ENCODE results near the gene RPAP3. TPM values are rescaled to one million over a fixed set of nuclear protein-coding genes. Genes with fewer than 3 reads are reported as not detected.

The RPAP3 gene
- polyA plus RNA-seq, 3 donors: 40.5 to 58.0 (median 40.8) TPM

DNA sequence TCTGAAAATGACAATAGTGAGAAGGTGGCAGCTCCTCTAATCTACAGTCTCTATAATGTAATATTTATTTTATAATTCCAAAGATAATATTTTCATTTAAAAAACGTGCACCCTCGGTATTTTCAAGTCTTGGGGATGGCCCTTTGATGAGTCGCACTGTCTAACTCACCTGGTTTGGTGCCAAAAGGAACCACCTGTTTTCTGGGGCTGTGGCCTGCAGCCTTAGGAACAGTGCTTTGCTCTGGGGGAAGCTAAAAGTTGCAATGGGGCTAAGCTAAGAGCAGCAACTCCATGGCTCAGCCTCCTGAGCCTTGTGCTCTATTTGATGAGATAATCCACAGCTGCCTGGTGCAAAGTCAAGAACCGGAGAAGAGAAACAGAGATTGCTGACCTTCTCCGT lies 25.9 kb upstream of the RPAP3 start:
- DNase-seq (ENCODE audit: extremely low read depth in 1 of 11, low read depth in 9 of 11, low spot score in 4 of 11): no peak

DNA sequence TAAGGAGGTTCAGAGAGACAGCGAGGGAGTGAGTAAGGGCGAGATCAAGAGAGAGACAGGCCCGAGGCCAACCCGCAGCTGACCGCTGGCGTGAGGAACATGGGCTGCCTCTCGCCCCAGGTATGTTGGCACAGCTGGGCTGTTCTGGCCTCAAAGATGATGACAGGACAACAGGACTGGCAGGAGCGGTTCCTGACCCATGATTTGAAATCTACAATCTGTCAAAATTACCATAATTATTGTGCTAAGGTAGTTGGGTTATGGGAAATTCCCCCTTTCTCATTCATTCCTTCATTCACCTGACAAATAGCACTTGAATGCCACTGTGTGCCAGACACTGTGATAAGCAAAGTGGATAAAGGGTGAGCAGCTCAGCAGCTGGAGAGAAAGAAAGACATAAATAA lies 24.5 kb upstream of the RPAP3 start:
- DNase-seq (ENCODE audit: extremely low read depth in 1 of 11, low read depth in 9 of 11, low spot score in 4 of 11): no peak

DNA sequence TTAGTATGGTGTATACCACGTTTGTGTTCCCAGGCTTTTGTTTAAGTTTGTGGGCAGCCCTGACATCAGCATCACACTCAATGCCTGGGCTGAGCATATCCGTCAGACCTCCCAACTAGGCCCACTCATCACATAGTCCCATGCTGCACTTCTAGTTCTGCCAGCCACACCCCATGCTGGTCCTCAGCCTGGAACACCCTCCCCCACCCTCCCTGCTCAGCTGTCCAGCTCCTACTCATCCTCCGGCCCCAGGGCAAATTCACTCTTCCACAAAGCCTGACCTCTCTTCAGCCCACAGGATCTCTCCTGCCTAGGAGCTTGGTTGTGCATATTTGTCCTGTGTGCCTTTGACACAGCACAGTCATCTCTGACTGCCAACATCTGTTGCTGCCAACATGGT lies 23.4 kb upstream of the RPAP3 start:
- no peak for DNase-seq (ENCODE audit: extremely low read depth in 1 of 11, low read depth in 9 of 11, low spot score in 4 of 11)

DNA sequence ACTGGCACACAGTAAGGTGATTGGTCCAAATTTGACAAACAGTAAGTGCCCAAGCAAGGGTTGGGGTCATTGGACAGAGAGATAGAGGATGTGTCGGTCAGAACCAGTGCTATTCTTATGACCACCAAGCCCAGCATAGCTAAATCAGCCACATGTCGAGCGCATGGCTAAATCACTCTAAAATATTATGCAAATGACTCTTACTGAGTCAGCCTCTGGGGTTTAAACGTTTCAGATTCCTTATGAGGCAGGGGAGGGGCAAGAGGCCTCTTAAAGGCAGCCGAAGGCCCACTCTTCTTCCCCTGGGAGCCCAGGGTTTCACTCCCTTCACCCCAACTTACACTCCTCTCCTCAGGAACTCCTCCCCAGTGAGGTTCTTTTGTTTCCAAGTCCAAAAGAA lies 20.1 kb upstream of the RPAP3 start:
- no peak for DNase-seq (ENCODE audit: extremely low read depth in 1 of 11, low read depth in 9 of 11, low spot score in 4 of 11)

DNA sequence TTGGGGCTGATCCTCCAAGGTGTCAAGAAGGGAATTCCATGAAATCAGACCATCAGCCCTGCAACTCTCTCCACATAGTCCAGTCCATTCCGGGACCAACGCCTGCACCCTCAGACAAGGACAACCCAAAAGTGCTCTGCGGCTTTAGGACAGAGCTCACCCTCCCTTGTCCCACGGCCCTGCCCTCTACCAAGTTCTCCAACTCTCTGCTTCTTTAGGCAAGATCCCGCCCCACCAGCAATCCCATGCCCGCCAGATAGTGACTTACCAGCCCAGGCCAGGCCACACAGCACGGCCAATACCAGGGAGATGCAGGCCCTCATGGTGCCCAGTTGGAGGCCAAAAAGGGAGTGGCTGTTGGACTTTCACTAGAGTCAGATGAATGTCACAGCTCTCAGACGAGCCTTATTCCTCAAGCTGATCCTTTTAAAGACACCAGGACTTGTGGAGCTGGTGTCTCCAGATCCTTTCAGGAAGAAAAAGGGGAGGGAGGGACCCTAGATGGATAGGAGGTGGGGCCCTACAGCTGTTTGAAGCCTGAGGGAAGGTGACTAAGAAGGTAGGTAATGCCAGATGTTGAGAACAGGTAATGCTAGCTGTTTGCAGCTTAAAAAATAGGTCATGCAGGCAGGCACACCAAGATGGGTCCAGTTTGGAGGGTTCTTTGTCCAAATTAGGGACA lies 19.4 kb upstream of the RPAP3 start, which contains the start of gene ENDOU:
ENDOU (minus strand) TSS at position 400 of the 682 bp plus-strand sequence; CDS start at position 323, 77 bp downstream.
- DNase-seq (ENCODE audit: extremely low read depth in 1 of 11, low read depth in 9 of 11, low spot score in 4 of 11): no peak

DNA sequence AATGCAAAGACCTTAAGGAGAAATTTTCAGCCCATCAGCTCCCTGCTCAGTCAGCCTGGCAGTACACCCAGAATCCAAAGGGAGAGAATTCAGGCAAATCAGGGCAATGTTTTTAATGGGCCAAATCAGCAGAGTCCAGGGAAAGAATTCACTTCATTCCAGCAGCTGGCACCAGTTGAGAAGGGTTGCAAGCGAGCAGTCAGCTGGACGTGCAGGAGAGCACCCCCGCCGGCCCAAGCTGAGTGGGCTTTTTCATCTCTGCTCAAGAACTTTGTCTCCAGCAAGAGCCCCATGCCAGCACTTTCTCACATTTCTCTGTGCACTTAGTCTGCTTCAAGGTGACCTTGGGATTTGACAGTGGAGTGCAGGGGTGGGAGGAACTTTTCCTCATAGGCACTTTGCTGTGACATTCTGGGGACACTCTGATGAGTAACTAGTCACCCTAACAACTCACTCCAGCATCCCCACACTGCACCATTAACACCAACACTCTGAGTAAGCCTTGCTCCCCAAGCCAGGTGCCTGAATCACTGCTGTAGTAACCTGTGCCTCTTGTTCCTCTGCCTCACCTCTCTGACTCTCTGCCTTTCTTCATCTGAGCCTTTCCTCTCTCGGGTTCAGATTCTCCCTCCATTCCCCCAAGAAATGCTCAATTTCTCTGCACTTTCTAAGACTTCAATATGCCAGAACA lies 17.3 kb upstream of the RPAP3 start:
- no peak for DNase-seq (ENCODE audit: extremely low read depth in 1 of 11, low read depth in 9 of 11, low spot score in 4 of 11)

DNA sequence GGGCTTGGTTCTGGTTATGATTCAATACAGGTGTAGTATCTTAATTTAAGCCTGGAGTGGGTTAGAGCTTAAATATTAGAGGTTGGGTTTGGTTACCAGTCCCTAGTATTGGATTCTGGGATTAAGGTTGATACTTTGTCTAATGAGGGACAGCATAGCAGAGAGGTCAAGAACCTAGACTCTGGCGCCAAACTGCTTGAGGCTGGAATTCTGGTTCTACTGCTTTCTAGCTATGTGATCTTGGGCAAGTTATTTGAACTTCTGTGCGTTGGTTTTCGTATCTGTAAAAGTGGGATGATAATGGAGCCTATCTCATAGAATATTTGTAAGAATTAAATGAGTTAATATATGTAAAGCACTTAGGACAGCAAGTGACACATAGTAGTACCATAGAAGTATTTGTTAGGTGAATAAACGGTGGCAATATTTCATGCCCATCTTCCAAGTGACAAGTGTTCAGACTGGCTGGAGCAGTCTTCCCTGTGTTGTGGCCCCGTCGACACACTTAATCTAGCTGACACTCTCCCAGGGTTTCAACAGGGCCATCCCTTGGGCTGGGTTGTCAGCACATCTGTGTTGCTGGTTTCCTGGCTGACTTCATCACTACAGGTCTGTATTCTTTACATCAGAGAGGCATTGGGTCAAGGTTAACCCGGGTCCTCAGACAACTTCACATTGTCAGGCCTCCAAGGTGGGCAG lies 16.5 kb upstream of the RPAP3 start:
- DNase-seq (ENCODE audit: extremely low read depth in 1 of 11, low read depth in 9 of 11, low spot score in 4 of 11): no peak

DNA sequence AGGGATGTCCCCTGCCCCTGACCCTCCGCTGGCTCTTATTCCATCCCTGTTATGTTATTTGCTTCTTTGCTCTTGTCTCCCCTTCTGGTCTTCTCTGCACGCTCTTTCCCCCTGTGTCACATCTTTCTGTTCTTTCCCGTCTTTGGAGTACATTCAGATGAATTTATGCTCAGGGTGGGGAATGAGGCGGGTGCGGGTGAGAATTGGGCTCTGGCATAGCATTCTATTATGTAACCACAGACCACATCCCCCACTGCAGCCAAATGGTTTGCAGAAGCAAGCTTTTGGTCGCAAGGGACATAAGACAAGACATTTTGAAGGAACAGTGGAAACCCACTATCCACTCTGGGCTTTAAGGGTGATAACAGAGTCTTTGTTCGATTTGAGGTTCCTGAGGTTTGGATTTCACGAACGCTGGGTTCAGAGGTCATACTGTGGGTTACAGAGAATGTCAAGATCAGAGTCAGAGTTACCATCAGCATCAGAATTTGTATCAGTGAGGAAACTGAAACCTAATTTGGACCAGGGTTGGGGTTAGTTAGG lies 15.7 kb upstream of the RPAP3 start:
- DNase-seq (ENCODE audit: extremely low read depth in 1 of 11, low read depth in 9 of 11, low spot score in 4 of 11): no peak

DNA sequence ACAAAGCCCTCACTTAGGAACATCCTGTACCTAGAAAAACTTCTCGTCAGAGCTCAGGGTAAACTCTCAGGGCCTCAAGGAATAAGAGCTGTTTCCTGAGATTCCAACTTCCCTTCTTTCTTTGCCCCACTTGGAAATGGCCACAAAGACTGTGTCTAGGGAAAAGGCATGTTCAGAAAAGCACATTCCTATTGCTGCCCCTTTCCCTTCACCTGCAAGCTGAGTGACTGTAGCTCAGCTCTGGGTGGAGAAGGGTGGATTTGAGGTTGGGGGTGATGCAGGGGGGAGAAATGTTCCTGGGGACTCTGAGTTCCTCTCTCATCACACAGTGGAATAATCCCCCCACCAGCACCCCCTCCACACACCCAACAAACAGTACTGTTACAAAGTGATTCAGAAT lies 12.7 kb upstream of the RPAP3 start:
- DNase-seq (ENCODE audit: extremely low read depth in 1 of 11, low read depth in 9 of 11, low spot score in 4 of 11): no peak

DNA sequence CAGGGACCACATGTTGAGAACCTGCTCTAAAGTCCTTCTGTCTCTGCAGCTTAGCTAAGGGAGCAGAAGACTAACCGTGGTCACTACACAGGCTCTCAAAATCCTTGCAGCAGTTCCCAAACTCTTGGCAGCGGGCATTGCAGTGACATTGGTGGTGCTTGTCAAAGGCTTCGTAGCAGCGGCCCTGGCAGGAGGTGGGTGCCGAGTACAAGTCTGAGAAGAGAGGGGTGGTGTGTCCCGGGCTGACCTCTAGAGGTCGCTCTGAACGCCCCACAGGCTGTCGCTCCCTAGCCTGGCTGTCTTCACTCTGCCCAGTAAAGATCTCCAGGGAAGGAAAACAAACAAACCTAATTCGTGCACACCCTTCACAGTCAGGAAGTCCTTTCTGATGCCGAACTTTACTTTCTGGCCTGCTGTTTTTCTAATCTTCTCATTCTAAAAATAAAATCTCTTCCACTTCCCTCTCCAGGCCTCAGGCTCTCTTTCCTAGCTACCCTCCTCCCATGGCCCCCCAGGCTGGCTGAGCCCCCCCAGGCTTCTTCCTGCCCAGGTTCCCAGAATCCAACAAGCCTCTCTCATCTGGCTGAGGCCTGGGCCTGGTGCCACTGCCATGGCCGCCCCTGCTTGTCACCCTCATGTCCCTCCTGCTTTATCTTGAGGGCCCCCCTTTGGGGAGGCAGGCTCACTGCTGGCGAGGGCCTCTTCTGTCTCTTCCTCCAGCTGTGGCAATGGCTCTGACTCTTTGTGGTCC lies 11.8 kb upstream of the RPAP3 start:
- DNase-seq (ENCODE audit: extremely low read depth in 1 of 11, low read depth in 9 of 11, low spot score in 4 of 11): peak in 7 of 11 donors; percentile 61 to 78 (median 76)

DNA sequence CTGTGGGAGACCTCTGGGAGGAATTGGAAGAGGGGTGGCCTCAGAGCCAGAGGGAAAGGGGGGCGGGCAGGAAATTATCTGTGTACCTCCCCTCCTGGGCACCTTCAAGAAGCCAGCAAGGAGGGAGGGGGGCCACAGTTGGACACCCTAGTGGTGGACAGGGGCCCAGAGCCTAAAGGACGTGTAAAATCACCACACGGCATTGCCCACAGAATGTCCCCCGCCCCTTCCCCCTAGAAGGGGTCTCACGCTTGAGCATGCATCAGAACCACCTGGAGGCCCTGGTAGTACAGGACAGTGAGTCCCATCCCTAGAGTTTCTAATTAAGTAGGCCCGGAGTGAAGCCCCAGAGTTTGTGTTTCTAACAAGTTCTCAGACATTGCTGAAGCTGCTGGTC lies 11.2 kb upstream of the RPAP3 start:
- no peak for DNase-seq (ENCODE audit: extremely low read depth in 1 of 11, low read depth in 9 of 11, low spot score in 4 of 11)

DNA sequence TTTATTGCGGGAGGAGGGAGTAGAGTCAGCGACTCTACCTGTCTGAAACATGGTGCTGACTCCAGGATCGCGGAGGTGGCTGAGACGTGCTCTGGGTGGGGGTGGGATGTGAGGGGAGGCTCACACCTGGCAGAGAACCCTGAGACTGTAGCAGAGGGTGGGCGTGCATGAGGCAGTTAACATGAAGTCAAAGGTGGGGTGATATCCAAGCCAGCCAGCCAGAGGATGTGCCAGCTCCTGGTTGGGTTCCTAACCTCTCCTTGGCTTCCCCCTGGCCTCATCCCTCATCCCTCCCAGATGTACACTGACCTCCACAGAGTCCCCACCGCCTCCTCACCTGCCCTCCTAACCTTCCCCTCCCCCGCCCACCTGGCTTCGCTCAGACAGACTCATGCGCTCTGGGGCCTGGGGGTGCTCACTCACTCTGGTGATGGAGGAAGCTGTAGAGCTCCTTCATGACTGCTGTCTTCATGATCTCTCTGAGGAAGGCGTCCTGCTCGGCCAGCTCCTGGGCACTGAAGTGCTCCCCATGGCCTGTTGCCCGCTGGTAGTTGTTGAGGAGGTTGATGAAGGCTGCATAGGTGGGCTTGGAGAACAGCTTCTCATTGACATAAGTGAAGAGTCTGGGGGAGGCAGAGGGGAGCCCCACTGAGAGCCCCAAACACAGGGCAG lies 10.2 kb upstream of the RPAP3 start:
- DNase-seq (ENCODE audit: extremely low read depth in 1 of 11, low read depth in 9 of 11, low spot score in 4 of 11): no peak

DNA sequence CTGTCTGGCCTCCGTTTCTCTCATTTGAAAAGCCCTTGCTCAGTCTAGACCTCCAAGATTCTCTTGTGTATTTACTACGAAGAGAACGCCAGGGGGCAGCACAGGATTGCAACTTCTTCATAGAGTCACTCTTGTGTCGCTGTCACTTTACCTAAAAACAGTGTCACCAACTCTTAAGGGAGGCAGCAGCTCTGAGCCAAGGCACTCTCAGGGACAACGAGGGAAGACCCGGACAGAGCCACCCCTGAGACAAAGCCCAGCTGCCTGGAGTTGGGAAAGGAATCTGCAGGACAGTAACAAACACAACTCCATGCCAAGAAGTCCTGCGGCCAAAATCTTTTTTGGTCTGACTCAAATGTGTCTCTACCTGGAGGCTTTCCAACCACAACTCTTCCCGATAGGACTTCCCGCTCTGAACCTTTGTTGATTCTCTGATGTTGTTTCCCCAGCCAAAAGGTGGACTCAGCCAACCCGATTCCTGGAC lies 9.6 kb upstream of the RPAP3 start:
- peak in 8 of 11 donors; percentile 54 to 84 (median 68) for DNase-seq (ENCODE audit: extremely low read depth in 1 of 11, low read depth in 9 of 11, low spot score in 4 of 11)

DNA sequence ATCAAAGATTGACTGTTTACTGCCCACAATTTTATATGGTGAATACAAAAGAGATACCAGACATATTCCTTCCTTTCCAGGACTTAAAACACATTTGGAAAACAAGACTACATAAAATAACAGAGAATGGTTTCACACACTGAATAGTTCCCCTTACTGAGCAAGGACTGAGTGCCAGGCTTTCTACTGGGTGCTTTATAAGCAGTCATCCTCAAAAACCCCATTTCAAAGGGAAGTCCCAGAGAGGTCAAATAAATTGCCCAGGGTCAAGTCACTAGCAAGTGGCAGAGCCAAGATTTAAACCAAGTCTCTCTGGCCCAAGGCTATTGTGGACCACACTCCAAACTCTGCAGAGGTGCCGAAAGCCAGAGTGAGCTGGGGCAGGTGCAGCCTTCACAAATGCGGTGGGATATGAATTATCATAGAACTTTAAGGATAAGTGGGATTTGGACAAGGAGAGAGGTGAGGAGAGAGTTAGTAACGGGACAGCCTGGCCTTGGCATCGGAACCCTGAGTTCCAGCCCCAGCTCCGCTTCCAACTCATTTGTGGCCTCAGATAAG lies 9.1 kb upstream of the RPAP3 start:
- DNase-seq (ENCODE audit: extremely low read depth in 1 of 11, low read depth in 9 of 11, low spot score in 4 of 11): no peak

DNA sequence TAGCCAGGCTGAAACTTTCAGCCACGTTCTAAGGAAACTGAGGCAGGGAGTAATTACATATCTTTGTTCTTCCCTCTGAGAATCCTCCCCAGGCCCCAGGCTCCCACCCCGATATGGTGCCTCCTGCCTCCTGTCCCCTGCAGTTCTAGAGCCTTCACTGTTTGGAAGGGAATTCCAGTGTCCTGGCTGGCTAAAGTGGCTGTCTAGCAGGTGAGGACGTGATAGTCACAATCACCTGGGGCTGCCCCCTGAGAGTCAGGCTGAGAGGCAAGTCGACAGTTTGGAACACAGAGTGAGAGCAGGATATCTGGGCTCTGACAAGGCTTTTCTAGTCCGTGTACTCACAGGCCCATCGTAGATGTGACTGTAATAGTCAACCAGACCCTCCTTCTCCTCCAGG lies 6.3 kb upstream of the RPAP3 start:
- DNase-seq (ENCODE audit: extremely low read depth in 1 of 11, low read depth in 9 of 11, low spot score in 4 of 11): no peak

DNA sequence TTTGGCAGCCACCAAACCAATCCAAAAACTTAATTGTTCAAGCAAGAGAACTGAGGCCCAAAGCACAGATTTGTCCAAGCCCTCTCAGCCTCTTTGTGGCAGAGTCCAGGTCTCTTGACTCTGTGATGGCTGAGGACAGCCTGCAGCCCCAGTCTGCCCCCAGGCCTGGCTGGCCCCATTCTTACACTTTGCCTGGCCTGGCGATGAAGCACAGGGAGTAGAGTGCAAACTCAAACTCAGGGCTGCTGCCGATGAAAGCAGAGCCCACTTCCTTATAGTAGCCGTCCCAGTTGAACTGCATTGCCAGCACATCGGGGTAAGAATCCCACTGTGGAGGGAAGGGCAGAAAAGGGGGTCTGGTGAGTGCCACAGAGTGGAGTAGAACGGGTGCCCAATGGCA lies 5.6 kb upstream of the RPAP3 start:
- DNase-seq (ENCODE audit: extremely low read depth in 1 of 11, low read depth in 9 of 11, low spot score in 4 of 11): no peak

DNA sequence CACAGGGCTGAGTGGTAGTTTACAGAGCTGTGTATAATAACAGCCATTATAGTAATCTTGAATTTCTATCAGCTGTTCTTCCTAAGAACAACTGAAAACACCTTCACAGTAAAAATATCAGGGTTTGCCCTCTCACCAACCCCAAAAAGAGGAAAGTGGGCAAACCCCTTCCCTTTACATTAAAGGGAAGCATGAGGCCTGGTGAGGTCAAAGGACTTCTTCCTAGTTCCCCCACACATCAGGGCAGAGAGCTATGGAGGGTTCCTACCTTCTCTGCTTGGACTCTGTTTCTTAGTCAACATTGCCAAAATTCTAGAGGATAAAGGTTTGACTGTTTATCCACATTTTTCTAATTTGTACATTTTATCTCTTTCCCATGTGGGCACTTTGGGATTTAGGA lies 4.4 kb upstream of the RPAP3 start:
- no peak for DNase-seq (ENCODE audit: extremely low read depth in 1 of 11, low read depth in 9 of 11, low spot score in 4 of 11)

DNA sequence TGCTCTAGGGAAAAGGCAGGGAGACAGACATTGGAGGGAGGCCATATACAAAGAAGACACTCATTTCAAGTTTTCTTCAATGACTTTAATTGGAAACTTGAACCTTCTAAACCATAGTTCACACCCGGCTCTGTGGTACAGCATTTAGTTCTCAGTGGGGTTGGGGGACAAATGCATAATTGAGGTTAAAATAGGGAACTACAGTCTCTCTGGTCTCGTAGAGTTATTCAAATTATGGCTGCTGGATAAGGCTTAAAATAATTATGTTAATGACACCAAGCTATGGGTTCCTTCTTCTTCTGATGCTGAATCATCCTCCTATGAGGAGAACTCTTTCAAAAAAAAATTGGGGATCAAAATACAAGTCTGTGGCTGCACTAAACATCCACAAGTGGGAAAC lies 3.8 kb upstream of the RPAP3 start:
- no peak for DNase-seq (ENCODE audit: extremely low read depth in 1 of 11, low read depth in 9 of 11, low spot score in 4 of 11)

Measured in renal cortex interstitium (tissue), 11 donors.